GM21526 (cell line): Measurements from ENCODE around the gene SARDH.

Experiments
- ATAC-seq: cut with Tn5 transposase; IDR thresholded peaks from one replicate; pipeline ENCODE4 v1.9.1; 2021; ENCODE audit warnings: moderate library complexity; ENCODE audit not compliant: unreplicated experiment, low FRiP score

Gene SARDH

DNA sequence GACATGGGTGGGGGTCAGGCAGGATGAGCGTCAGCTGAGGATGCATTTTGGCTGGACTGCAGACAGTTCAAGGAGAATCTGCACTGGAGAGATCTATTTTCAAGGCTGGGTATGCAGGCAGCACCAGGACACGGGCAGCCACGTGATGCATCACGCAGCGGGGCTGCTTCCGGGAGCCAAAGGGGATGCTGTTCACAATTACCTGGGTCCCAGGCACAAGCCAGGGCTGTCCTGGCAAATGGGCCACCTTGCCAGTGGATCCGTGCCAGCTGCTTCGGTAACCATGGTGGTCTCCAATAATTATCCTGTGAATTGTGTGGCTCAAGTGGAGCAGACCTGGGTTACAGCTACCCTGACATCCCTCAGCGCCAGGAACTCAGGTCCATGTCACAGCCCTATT lies 84.5 kb downstream of the SARDH start:
- no peak for ATAC-seq

DNA sequence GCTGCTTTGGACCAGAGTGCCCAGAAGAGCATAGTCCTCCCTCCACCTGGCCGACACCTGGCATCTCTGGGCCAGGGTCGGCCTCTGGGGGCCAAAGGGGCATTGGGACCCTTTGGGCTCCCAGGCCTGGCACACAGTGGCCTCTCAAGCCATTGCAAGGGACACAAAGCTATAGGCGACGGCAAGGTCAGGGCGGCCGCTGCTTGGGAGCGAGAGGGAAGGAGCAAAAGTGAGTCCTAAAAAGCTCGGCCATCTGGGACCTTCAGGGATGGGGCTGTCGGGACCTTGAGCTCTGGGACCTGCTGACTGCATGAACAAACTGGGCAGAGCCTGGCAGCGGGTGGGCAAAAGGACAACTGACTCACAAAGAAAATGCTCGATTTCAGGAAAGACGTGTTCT lies 88.1 kb downstream of the SARDH start:
- ATAC-seq: no peak

DNA sequence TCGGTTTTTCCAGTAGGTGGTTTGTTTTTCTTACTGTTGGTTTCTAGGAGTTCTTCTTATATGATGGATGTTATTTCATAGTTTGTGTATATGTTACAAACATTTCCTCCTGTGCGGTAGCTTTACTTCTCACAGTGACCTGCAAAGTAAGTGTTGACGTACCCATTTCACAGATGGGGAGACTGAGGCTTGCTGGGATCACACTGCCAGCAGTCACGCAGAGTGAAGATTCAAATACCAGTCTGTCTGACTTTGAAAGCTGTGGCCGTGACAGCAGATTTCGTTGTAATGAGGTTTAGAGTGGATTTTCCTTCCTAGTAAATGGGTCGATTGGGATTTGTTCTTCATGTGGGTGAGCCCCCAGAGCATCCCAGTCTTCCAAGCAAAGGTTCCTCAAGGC lies 89.0 kb downstream of the SARDH start:
- ATAC-seq: no peak

DNA sequence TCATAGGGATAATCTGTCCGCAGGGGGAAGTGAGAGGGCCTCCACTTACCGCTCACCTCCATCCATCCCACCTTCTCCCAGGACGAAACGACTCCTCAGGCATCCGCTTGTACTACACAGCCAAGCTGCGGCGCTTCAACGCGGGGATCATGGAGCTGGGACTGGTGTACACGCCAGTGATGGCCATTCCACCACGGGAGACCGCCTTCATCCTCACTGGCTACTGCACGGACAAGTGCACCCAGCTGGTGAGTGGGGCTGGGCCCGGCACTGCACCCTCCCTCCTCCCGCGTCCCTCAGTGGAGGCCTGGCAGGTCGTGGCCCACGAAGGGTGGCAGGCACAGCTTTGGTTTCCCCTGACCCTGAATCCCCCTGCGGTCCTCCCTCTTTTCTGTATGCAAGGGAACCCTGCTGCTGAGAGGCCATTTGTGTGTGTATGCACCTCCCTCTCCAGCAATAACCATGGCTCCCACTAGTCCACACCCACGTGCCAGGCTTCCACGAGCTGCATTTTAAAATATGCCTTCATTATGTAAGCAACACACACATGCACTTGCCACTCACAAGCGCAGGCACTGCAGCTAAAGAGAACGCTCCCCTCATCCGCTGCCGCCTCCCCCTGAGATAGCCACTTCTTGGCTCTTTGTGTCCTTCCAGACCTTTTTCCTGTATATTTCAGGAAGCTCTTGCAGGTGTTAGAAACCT lies 90.2 kb downstream of the SARDH start:
- no peak for ATAC-seq

DNA sequence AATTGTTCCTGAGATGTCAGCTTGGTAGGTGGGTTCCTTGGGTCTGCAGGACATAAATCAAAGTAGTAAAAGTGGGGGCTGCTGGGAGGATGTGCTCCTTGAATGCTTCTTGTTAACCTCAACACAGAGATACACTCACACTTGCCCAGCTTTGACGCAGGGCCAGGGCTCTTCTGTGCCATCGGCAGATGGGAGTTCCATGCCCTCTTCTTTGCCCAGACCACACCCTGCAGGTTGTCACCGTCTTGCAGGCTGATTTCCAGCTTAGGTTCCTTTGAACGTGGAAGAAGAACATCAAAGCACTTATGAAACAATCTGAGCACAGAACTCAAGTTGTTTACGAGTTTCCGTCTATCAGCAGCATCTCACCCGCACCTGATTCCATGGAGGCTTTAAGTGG lies 91.0 kb downstream of the SARDH start:
- ATAC-seq: no peak

DNA sequence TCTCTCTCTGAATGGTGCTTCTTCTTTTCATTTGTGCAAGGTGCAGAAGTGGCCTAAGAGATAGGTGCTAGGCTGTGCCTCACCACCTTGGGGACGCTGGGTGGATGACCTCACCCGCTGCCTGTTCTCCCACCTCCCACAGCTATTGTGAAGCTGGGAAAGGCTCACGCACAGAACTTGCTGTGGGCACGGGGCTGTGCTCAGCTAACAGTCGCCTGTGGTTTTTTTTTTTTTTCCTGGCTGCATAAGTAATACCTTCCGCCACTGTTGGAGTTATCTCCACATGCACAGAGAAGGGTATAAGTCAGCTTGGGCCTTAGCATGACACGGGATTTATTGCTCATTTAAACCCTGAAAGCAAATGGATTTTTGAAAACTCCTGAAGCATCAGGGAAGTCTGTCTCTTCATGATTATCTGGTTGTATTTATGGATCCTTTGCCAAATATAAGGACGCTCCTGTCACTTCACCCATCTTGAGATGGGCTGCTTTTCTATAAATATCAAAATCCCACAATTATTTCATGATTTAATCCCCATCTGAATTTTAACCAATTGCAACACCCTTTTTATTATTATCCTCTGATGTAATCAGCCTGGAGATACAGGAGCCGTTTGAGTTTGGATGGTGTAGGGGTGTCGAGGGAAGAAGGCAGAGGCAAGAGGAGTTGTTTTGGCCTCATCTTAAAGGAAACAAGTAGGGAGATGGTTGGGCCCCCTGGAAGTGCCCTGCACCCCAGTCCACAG lies 93.0 kb downstream of the SARDH start:
- ATAC-seq: no peak

DNA sequence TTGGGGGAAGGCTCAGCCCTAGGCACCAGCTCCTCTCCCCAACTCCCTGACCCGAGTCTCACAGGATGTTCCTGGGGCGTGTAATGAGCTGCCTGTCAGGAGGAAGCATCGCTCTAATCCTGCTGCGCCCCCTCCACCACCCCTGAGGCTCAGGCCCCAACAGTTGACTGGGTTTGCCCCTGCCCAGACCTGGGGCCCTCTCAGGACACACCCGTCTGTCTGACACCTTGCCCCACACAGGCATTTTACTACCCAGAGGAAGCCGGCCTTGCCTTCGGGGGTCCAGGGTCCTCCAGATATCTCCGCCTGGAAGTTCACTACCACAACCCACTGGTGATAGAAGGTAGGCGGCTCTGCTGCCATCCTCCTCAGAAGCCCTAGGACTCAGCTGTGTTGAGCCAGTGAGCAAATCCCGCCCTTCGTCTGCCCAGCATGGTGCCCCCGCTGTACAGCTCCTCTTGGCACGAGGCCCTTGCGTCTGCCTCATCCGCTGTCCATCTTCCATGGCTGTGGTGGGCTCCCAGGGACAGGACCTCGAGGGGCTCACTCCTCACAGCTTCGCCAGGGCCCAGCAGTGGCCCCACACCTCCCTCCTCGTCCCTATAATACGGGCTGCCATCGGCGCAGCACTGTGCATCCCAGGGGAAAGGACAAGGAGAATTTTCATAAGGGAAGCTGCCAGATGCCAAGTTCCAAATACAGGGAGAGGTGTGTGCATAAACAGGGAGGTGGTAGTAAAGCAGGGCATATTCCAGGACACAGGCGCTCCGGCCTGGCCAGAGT lies 94.0 kb downstream of the SARDH start:
- ATAC-seq: no peak

DNA sequence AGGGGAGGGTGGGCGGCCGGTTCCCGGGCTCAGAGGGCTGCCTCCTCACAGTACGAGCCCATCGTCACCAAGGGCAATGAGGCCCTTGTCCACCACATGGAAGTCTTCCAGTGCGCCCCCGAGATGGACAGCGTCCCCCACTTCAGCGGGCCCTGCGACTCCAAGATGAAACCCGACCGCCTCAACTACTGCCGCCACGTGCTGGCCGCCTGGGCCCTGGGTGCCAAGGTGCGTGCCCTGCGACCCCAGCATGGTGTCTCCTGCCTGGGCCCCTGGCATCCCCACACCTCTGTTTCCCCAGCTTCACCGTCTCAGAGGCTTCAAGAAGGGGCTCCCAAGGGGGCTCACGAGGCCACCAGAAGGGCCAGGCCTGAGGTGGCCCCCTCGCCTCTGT lies 94.8 kb downstream of the SARDH start:
- no peak for ATAC-seq

DNA sequence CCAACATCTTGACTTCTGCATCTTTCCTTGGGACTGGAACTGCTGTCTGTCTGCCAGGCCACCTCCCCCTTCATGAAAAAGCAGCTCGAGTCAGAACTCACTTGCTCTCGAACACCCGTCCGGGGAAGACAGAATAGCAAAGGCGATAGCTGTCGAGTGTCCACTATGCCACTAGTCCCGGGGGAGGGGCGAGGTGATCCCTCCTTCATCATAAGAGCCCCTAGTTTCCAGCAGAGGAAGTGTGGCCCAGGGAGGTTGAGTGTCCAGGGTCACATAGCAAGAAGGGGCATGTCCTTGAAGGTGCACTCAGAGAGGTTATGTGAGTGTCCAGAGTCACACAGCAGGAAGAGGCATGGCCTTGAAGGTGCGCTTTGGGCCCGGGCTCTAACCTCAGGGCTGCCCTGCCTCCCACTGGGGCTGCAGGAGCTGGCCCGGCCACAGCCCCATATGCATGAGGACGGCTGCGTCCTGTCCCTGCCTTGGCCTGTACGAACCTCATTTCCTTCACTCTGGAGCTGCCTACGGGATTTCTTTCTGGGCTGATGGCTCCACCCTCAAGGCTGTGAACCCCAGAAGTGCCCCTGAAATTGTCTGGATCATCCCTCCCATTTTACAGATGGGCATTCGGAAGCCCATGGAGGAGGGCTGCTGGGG lies 95.3 kb downstream of the SARDH start:
- ATAC-seq: no peak

DNA sequence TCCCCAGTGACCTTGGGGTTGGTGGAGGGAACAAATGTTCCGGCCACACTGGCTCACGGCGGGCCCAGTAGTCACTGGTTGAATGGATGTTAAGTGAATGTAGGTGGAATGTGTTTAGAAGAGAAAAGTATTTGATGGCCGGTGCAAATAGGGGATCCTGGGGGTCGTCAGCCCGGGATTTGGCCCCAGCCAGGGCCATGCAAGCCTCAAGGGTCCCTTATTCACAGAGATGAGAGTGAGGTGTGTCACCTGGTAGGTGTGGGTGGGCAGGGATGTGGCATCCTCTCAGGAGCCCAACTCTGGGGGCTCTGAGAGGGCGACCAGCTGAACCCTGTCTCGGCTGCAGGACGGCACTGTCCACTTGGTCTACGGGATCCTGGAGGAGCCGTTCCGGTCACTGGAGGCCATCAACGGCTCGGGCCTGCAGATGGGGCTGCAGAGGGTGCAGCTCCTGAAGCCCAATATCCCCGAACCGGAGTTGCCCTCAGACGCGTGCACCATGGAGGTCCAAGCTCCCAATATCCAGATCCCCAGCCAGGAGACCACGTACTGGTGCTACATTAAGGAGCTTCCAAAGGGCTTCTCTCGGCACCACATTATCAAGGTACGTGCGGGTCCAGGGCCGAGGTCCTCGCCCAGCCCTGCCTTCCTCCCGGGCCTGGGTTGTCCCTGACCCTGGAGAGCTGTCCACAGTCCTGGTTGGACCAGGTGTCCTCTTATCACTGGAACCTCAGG lies 96.1 kb downstream of the SARDH start:
- no peak for ATAC-seq

DNA sequence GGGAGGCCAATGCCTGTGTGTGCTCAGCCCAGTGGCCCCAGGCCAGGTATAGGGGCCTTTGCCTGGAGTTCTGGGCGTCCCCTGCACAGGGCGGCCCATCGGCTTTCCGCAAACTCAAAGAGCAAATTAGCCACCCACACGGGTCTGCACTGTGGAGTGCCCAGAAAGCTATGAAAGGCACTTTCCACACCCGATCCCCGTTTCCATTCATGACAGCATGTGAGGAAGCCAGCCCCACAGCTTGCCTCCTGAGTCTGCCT lies 96.8 kb downstream of the SARDH start:
- no peak for ATAC-seq

DNA sequence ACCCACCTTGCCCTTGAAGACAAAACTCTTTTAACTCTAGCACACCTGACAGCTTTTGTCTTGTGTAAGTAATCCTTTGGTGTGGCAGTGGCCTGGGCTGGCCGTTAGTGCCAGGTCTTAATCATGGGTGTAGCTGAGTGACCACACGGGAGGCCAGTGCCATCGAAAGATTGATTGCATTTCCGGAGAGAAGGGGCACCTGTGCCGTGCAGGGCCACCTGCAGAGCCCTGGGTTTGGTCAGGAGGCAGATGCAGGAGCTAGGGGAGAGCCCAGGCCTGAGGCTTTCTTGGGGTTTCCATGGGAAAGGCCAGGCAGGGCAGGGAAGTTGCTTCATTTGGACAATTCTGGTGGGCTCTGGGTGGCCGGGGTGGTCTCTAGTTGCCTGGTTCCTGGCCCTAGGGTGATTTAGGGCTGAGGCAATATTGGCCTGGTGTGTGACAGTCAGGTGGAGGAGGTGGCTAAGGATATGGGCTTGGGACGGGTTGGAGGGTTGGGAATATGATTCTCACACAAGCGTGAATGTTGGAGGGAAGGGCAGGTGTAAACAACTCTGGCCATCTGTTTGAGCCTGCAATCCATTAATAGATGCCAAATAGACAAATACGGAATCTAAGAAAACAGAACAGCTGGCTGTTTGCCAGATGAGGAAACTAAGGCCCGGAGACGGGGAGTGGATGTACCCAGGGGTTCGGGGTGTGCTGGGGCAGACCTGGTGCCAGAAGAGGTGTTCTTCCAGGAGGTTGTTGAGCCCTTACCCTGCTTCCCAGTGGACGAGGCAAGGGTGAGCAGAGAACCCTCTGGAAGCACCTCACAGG lies 97.4 kb downstream of the SARDH start:
- no peak for ATAC-seq

DNA sequence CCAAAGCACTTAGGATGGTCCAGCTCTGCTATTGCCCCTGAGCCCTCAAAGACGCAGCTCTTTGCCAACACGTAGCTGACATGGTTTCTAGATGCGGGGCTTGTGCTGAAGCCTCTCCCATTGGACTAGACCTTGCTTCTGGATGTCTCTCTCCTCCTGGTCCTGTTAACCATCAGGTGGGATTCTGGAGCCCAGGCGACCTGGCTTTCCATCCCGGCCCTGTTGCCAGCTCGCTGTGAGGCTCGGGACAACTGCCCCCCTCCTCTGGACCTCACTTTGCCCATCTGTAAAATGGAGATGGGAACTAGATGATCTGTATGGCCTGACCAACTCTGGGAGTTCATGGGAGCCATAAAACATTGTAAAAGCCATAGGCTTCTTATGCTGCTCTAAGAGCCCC lies 98.0 kb downstream of the SARDH start:
- no peak for ATAC-seq

DNA sequence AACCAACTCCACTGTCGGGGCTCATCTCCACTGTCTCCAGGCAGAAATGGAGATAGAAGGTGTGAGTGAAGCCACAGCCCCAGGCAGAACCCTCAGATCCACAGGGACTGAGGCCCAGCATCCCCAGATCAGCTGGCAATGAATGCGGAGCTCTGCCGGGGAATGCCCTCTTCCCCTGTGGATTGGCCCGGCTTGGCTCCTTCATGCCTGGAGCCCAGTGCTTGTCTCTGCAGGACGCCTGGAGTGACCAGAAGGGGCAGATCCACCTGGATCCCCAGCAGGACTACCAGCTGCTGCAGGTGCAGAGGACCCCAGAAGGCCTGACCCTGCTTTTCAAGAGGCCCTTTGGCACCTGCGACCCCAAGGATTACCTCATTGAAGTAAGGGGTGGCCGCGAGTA lies 98.5 kb downstream of the SARDH start:
- ATAC-seq: no peak

DNA sequence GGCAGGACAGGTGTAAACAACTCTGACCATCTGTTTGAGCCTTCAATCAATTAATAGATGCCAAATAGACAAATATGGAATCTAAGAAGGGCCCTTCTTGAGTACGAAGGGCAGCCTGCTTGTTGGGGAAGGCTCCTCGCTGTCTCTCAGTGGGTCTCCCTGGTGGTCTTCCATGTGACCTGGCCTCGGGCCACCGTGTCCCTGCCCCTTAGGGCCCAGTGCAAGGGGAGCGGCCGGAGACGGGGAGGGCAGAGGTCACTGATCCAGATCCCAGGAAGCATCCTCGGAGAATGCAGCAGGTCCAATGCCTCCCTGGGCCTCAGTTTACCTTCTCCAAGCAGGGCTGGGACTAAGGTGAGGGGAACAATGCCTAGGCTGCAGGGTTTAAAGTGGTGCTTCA lies 99.4 kb downstream of the SARDH start:
- ATAC-seq: no peak

DNA sequence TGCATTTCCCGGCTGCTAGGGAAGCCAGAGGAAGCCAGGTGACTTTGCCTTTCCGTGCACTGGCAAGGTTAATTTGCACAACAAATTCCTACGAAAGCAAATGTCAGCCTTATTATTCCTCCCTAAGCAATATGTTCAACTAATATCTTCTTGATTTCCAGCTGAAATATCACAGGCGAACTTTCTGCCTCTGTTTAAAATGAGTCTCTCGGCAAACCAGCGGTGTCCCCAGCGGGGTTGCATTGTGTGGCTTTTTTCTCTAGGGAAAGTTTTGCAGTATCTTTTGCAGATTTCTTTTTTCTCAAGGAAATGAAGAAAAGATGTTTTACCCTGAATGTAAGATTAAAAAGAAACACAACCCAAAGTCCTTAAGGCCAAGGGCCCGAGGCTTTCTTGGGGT lies 100.1 kb downstream of the SARDH start:
- no peak for ATAC-seq

DNA sequence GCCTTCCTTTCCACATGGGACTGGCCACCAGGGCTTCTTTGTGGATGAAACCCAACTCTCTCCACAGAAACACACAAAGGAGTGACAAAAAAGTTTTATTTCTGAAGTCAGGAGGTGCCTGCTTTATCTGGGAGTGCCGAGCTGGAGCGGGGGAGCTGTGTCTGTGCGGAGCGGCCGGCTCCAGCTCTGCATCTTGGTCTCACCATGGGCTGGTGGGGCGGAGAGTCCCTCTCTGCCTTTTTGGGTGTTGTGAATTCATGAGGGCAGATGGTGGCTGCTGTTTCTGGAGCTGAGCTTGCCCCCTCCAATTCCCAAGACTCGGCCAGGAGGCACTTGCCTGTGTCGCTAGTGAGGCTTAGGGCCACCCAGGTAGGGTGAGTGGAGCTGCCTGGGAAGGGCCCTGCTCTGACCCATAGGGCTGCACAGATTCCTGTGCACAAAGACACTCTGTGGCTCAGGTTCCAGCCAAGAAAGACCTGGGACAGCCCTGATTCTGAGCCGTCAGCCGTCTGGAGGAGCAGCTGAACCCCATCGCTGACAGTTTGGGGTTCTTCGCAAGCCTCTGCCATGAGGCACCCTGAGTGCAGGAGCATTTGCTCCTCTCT lies 100.6 kb downstream of the SARDH start:
- ATAC-seq: no peak

DNA sequence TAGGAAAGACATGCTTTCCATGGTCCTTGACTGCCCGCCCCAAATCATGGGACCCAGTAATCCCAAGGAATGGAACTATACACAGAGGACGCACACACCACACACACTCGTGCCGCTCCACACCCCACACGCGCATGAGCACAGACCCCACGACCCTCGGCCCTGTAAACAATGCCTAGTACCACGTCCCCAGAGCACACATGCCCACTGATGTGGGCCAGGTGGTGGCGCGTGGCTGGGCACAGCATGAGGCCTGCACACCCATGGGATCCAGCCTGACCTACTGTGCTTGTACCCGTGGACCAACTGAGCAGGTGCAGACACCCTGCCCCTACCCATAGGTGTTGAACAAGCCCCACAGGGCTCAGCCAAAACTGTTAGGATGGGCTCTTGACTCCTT lies 101.2 kb downstream of the SARDH start:
- ATAC-seq: no peak
